ENCODE results near the gene LEMD3.

DNA sequence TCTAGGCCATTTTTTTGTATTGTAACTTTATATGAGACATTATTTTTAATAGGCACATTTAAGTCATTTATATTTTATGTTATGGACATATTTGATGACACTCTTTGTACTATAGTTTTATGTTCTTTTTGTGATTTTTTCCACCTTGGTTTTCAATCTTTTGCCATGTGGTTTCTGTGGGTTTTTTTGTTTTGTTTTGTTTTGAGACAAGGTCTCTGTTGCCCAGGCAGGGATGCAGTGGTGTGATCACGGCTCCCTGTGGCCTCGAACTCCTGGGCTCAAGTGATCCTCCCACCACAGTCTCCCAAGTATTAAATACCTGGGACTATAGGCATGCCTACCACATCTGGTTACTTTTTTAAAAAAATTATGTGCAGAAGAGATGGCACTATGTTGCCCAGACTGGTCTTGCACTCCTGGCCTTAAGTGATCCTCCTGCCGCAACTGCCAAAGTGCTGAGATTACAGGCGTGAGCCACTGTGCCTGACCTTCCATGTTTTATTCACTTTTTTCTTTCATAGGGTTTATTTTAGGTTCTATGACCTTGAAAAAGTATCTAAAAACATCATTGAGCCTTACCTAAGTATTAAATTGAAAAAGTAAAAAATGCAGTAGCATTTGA is 125.4 kb downstream of the LEMD3 start:
- TF ChIP-seq EP300 (conservative IDR thresholded peaks at IDR 0.05; ENCODE audit: poor library complexity, severe bottlenecking) = no peak
- TF ChIP-seq, protein P1, sequence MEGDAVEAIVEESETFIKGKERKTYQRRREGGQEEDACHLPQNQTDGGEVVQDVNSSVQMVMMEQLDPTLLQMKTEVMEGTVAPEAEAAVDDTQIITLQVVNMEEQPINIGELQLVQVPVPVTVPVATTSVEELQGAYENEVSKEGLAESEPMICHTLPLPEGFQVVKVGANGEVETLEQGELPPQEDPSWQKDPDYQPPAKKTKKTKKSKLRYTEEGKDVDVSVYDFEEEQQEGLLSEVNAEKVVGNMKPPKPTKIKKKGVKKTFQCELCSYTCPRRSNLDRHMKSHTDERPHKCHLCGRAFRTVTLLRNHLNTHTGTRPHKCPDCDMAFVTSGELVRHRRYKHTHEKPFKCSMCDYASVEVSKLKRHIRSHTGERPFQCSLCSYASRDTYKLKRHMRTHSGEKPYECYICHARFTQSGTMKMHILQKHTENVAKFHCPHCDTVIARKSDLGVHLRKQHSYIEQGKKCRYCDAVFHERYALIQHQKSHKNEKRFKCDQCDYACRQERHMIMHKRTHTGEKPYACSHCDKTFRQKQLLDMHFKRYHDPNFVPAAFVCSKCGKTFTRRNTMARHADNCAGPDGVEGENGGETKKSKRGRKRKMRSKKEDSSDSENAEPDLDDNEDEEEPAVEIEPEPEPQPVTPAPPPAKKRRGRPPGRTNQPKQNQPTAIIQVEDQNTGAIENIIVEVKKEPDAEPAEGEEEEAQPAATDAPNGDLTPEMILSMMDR (IDR thresholded peaks at IDR 0.05; ENCODE audit: poor library complexity, severe bottlenecking) = no peak
- no peak for TF ChIP-seq EZH2 (IDR thresholded peaks at IDR 0.05; ENCODE audit: borderline replicate concordance, insufficient read depth, low read length, poor library complexity, severe bottlenecking)
- TF ChIP-seq POLR2AphosphoS5 (IDR thresholded peaks at IDR 0.05) = no peak
- TF ChIP-seq SMC3 (conservative IDR thresholded peaks at IDR 0.05; ENCODE audit: poor library complexity) = no peak
- TF ChIP-seq RAD21 (conservative IDR thresholded peaks at IDR 0.05) = no peak
- TF ChIP-seq TAF1 (IDR thresholded peaks at IDR 0.05; ENCODE audit: low read depth) = no peak
